HEK293T (cell line): ENCODE results near the gene NME5.

Experiments used
- CTCF ChIA-PET: fragments of 350-600 bp; formaldehyde crosslinking; extraction: SDS; loops from one replicate; lab custom pipeline; 2021; ENCODE audit warnings: antibody characterized with exemption, inconsistent platforms; lab: Yijun Ruan, JAX
- POLR2A ChIA-PET: fragments of 350-600 bp; formaldehyde crosslinking; extraction: SDS; loops from one replicate; lab custom pipeline; 2020; ENCODE audit warnings: antibody characterized with exemption, inconsistent platforms; lab: Yijun Ruan, JAX
- DNase-seq: peaks from one replicate; pipeline ENCODE4 v3.0.0; 2012; ENCODE audit warnings: mixed read lengths; ENCODE audit errors: extremely low spot score
- ARNT ChIP-seq: fragments of 450-650 bp; IDR thresholded peaks from 2 replicates; pipeline ENCODE4 v1.6.1; 2017; ENCODE audit warnings: mild to moderate bottlenecking
- FOXA1 ChIP-seq: fragments of 450-650 bp; IDR thresholded peaks from 2 replicates; pipeline ENCODE4 v1.6.1; 2016; ENCODE audit warnings: mild to moderate bottlenecking

NME5 gene

DNA sequence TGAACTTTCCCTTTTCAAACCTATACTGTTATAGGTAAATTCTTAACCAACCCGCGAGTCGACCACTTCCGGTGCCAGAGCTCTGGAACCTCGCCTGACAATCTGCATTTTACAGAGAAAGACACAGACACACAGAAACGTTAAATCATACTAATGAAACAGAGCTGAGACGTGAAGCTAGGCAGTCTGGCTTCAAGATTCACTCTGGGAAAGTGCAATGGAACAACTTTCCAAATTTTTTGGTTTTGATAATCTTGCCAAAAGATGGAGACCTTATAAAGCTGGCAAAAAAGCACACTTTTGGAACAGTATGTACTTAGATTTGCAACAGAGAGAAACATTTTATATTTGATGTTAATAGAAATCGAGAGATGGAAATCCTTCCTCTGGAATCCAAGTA lies 71.3 kb downstream of the NME5 start:
- TF ChIP-seq FOXA1 (no peak), ARNT (no peak)
- POLR2A ChIA-PET, result no interaction called here
- DNase-seq, result no peak
- CTCF ChIA-PET, result interaction anchor here (0.7 to 3.2 kb wide), 6 partner anchors 7 to 439 kb away, joined by 3 to 25 read pairs (median 6); no protein-coding TSS in a partner anchor
